K562 (cell line): Measurements from ENCODE around the gene OR10G2. TPM values are rescaled to one million over a fixed set of nuclear protein-coding genes. Genes with fewer than 3 reads are reported as not detected.

Experiments
- CHCHD3 ChIP-seq: fragments of 250-450 bp; sonication (Bioruptor Pico); IDR thresholded peaks from 2 replicates; pipeline ENCODE4 v2.1.2; 2022; ENCODE audit warnings: mild to moderate bottlenecking
- DIDO1 ChIP-seq: fragments of 450-650 bp; IDR thresholded peaks from 2 replicates; pipeline ENCODE4 v1.6.1; 2016; ENCODE audit warnings: low read depth, missing biosample characterization, missing genetic modification characterization
- EZH2 ChIP-seq: IDR thresholded peaks from 2 replicates; pipeline ENCODE4 v1.6.1; 2012; ENCODE audit warnings: low read depth, mild to moderate bottlenecking, inconsistent platforms, low read length, borderline replicate concordance
- FOXK2 ChIP-seq, 2 experiments: fragments of 450-650 bp; IDR thresholded peaks in 1 of 2; conservative IDR thresholded peaks in 1 of 2; 2 replicates each; pipeline ENCODE4 v1.6.1; 2016; ENCODE audit warnings: low read depth in 2 of 2, mild to moderate bottlenecking in 1 of 2
- MCM3 ChIP-seq: fragments of 450-650 bp; IDR thresholded peaks from 2 replicates; pipeline ENCODE4 v1.6.1; 2016
- POLR2A ChIP-seq: fragments of 450-650 bp; conservative IDR thresholded peaks from 2 replicates; pipeline ENCODE4 v1.6.1; 2016
- RUNX1 ChIP-seq: sonication (generic); IDR thresholded peaks from 2 replicates; pipeline ENCODE4 v1.6.1; 2016; ENCODE audit warnings: antibody characterized with exemption, low read depth
- STAT5B ChIP-seq: fragments of 250-450 bp; sonication (Bioruptor Pico); IDR thresholded peaks from 2 replicates; pipeline ENCODE4 v1.8.0; 2021; ENCODE audit warnings: mild to moderate bottlenecking, inconsistent platforms
- TRIM24 ChIP-seq, 2 experiments: fragments of 450-650 bp; IDR thresholded peaks; 2 replicates each; pipeline ENCODE4 v1.6.1; 2016
- ZNF23 ChIP-seq: fragments of 250-450 bp; sonication (Bioruptor Pico); IDR thresholded peaks from 2 replicates; pipeline ENCODE4 v1.4.0; 2020; ENCODE audit warnings: mild to moderate bottlenecking
- polyA plus RNA-seq, 8 experiments: library from polyadenylated mRNA; depleted of rRNA in 4 of 8; stranded (reverse) in 5 of 8; unstranded in 3 of 8; fragments of >200 nt; fragmentation: Nextera tagmentation in 2 of 8; fragmentation: Illumina TruSeq in 1 of 8; extraction: Ambion mirVana in 2 of 8; extraction: Trizol in 1 of 8; gene quantifications; 2 replicates each; pipeline versions ENCODE4 v1.2.1 to v1.2.3, GENCODE V29; 2011 to 2014; ENCODE audit warnings: inconsistent platforms in 1 of 8, missing spikeins in 1 of 8
- total RNA-seq, 7 experiments: library from RNA; depleted of rRNA in 6 of 7; stranded (reverse); fragments of >200 nt in 6 of 7; fragmentation: Illumina TruSeq in 2 of 7; extraction: Trizol in 2 of 7; gene quantifications; 2 replicates each; pipeline versions ENCODE4 v1.2.1 to v1.2.3, GENCODE V29; 2011 to 2021; ENCODE audit warnings: low replicate concordance in 1 of 7
- TF ChIP-seq, protein P1 (sequence below): sonication (generic); formaldehyde crosslinking; IDR thresholded peaks from 2 replicates; pipeline ENCODE4 v1.8.0; 2023; ENCODE audit warnings: missing genetic modification reagents, mild to moderate bottlenecking, borderline replicate concordance
- TF ChIP-seq, protein P2 (sequence below): sonication (generic); formaldehyde crosslinking; IDR thresholded peaks from 2 replicates; pipeline ENCODE4 v1.8.1; 2023; ENCODE audit warnings: mild to moderate bottlenecking, missing genetic modification reagents
- TF ChIP-seq, protein P3 (sequence below), 2 experiments: IDR thresholded peaks in 1 of 2; conservative IDR thresholded peaks in 1 of 2; 2 replicates each; pipeline ENCODE4 v1.6.1; 2016; ENCODE audit warnings: low read depth in 2 of 2, mild to moderate bottlenecking in 1 of 2, missing compliant biosample characterization in 1 of 2, missing genetic modification characterization in 1 of 2, moderate library complexity in 1 of 2

OR10G2 gene
- total and polyA plus RNA-seq, 9 of the 15 experiments (the other 6 are each of a cell fraction or from before 2014, with no cell fraction given), result not detected

DNA sequence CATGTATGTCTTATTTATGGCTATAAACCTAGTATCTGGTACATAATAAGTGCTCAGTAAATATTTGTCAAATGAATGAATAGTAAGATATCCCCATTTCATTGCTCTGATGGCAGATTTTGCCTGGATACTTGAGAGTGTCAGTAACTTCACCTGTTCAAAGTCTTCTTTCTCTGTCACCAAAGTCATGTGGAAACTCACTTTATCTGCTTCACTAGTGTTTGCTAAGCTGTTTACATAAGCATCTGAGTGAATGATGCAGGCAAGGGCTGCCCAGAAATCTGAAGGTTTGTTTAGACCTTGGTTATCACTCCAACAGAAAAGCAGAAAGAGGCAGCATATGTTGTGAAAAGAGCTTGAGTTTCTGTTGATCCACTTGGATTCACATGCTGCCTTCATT lies 34.5 kb upstream of the OR10G2 start (continued):
- TF ChIP-seq, protein P1, sequence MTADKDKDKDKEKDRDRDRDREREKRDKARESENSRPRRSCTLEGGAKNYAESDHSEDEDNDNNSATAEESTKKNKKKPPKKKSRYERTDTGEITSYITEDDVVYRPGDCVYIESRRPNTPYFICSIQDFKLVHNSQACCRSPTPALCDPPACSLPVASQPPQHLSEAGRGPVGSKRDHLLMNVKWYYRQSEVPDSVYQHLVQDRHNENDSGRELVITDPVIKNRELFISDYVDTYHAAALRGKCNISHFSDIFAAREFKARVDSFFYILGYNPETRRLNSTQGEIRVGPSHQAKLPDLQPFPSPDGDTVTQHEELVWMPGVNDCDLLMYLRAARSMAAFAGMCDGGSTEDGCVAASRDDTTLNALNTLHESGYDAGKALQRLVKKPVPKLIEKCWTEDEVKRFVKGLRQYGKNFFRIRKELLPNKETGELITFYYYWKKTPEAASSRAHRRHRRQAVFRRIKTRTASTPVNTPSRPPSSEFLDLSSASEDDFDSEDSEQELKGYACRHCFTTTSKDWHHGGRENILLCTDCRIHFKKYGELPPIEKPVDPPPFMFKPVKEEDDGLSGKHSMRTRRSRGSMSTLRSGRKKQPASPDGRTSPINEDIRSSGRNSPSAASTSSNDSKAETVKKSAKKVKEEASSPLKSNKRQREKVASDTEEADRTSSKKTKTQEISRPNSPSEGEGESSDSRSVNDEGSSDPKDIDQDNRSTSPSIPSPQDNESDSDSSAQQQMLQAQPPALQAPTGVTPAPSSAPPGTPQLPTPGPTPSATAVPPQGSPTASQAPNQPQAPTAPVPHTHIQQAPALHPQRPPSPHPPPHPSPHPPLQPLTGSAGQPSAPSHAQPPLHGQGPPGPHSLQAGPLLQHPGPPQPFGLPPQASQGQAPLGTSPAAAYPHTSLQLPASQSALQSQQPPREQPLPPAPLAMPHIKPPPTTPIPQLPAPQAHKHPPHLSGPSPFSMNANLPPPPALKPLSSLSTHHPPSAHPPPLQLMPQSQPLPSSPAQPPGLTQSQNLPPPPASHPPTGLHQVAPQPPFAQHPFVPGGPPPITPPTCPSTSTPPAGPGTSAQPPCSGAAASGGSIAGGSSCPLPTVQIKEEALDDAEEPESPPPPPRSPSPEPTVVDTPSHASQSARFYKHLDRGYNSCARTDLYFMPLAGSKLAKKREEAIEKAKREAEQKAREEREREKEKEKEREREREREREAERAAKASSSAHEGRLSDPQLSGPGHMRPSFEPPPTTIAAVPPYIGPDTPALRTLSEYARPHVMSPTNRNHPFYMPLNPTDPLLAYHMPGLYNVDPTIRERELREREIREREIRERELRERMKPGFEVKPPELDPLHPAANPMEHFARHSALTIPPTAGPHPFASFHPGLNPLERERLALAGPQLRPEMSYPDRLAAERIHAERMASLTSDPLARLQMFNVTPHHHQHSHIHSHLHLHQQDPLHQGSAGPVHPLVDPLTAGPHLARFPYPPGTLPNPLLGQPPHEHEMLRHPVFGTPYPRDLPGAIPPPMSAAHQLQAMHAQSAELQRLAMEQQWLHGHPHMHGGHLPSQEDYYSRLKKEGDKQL (CRISPR knock-in tag), result no peak
- no peak for TF ChIP-seq POLR2A
- TF ChIP-seq RUNX1, result no peak
- TF ChIP-seq FOXK2 (conservative IDR thresholded peaks at IDR 0.05 in 1 of 2, IDR thresholded peaks at IDR 0.05 in 1 of 2; ENCODE audit: low read depth in 2 of 2), result no peak
- TF ChIP-seq, protein P2, sequence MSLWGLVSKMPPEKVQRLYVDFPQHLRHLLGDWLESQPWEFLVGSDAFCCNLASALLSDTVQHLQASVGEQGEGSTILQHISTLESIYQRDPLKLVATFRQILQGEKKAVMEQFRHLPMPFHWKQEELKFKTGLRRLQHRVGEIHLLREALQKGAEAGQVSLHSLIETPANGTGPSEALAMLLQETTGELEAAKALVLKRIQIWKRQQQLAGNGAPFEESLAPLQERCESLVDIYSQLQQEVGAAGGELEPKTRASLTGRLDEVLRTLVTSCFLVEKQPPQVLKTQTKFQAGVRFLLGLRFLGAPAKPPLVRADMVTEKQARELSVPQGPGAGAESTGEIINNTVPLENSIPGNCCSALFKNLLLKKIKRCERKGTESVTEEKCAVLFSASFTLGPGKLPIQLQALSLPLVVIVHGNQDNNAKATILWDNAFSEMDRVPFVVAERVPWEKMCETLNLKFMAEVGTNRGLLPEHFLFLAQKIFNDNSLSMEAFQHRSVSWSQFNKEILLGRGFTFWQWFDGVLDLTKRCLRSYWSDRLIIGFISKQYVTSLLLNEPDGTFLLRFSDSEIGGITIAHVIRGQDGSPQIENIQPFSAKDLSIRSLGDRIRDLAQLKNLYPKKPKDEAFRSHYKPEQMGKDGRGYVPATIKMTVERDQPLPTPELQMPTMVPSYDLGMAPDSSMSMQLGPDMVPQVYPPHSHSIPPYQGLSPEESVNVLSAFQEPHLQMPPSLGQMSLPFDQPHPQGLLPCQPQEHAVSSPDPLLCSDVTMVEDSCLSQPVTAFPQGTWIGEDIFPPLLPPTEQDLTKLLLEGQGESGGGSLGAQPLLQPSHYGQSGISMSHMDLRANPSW, result no peak
- no peak for TF ChIP-seq DIDO1 (tag)
- TF ChIP-seq, protein P3, sequence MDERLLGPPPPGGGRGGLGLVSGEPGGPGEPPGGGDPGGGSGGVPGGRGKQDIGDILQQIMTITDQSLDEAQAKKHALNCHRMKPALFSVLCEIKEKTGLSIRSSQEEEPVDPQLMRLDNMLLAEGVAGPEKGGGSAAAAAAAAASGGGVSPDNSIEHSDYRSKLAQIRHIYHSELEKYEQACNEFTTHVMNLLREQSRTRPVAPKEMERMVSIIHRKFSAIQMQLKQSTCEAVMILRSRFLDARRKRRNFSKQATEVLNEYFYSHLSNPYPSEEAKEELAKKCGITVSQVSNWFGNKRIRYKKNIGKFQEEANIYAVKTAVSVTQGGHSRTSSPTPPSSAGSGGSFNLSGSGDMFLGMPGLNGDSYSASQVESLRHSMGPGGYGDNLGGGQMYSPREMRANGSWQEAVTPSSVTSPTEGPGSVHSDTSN (CRISPR knock-in tag; IDR thresholded peaks at IDR 0.05; ENCODE audit: low read depth), result no peak
- TF ChIP-seq, protein P3 (tag; conservative IDR thresholded peaks at IDR 0.05; ENCODE audit: low read depth), result no peak
- TF ChIP-seq TRIM24 (IDR thresholded peaks at IDR 0.05), result no peak
- no peak for TF ChIP-seq CHCHD3 (CRISPR knock-in tag)
- no peak for TF ChIP-seq MCM3
- TF ChIP-seq ZNF23 (CRISPR knock-in tag), result no peak
- no peak for TF ChIP-seq EZH2
- TF ChIP-seq STAT5B (CRISPR knock-in tag), result no peak
